K562 (cell line): Measurements from ENCODE around the gene IL31. TPM values are rescaled to one million over a fixed set of nuclear protein-coding genes. Genes with fewer than 3 reads are reported as not detected.

Experiments
- ATAC-seq: fragments of 200-7000 bp; cut with Tn5 transposase; 3 replicates; pipeline ENCODE4 v1.9.1; 2020; ENCODE audit warnings: moderate library complexity
- BruUV-seq: library from RNA; stranded (reverse); fragments of 400-500 nt; replicated peaks from 2 replicates; lab custom pipeline; 2021; lab: Mats Ljungman, UMichigan
- CTCF ChIA-PET: fragments of 300-600 bp; formaldehyde crosslinking; extraction: SDS; loops from one replicate; lab custom pipeline; 2021; ENCODE audit warnings: low intra/inter-chr PET ratio; lab: Yijun Ruan, JAX
- POLR2A ChIA-PET: fragments of 300-600, 350-650 bp; sonication (Branson Sonifier 250); formaldehyde crosslinking; extraction: SDS; loops from one replicate; lab custom pipeline; 2021; ENCODE audit warnings: antibody characterized with exemption, inconsistent platforms; lab: Yijun Ruan, JAX
- DNase-seq, 4 experiments: peaks; one replicate each; pipeline versions ENCODE4 v3.0.0 to v3.0.0-alpha.2; 2011 to 2018; ENCODE audit warnings: low spot score in 3 of 4, mixed read lengths in 3 of 4; ENCODE audit errors: extremely low read depth in 1 of 4
- FAIRE-seq: peaks from 2 replicates; lab custom pipeline; 2011; peaks lifted over from hg19 to GRCh38; lab: Jason Lieb, UNC
- H2AFZ ChIP-seq: 2 replicates; pipeline ENCODE4 v1.6.0; 2011; ENCODE audit warnings: low read depth, low read length, control low read depth, inconsistent platforms
- H3K27ac ChIP-seq: fragments of 200-600 bp; 3 replicates; pipeline ENCODE4 v1.8.0; 2011; ENCODE audit warnings: low read depth, mild to moderate bottlenecking, control low read depth, inconsistent platforms, low read length, moderate library complexity, mixed read lengths; ENCODE audit errors: extremely low read depth
- H3K27me3 ChIP-seq, 2 experiments: fragments of 300-600 bp in 1 of 2; 2 replicates in 1 of 2; 3 replicates in 1 of 2; pipeline versions ENCODE4 v1.6.0 to v1.8.0; 2011; ENCODE audit warnings: inconsistent platforms in 2 of 2, low read length in 2 of 2, mild to moderate bottlenecking in 1 of 2, mixed read lengths in 1 of 2, moderate library complexity in 1 of 2; ENCODE audit not compliant: control insufficient read depth in 2 of 2, insufficient read depth in 2 of 2
- H3K36me3 ChIP-seq: fragments of 300-600 bp; 3 replicates; pipeline ENCODE4 v1.8.0; 2011; ENCODE audit warnings: mild to moderate bottlenecking, low read length, inconsistent platforms; ENCODE audit not compliant: control insufficient read depth, insufficient read depth
- H3K4me1 ChIP-seq, 2 experiments: fragments of 200-600 bp in 1 of 2; replicated peaks in 1 of 2; 2 replicates in 1 of 2; 3 replicates in 1 of 2; pipeline versions ENCODE4 v1.5.1 to v1.8.0; 2011; ENCODE audit warnings: inconsistent platforms in 2 of 2, low read length in 2 of 2, mild to moderate bottlenecking in 1 of 2, mixed read lengths in 1 of 2, moderate library complexity in 1 of 2; ENCODE audit not compliant: control insufficient read depth in 2 of 2, insufficient read depth in 2 of 2
- H3K4me2 ChIP-seq: 2 replicates; pipeline ENCODE4 v1.6.1; 2011; ENCODE audit warnings: low read length, control low read depth, inconsistent platforms, mixed read lengths; ENCODE audit not compliant: insufficient read depth
- H3K4me3 ChIP-seq: fragments of 200-600 bp; sonication (generic), shearing (Covaris generic); 2 replicates; pipeline ENCODE4 v1.5.1; 2016; ENCODE audit warnings: control low read depth, inconsistent platforms
- H3K79me2 ChIP-seq: fragments of 200-600 bp; 3 replicates; pipeline ENCODE4 v1.8.0; 2011; ENCODE audit warnings: low read length, inconsistent platforms; ENCODE audit not compliant: control insufficient read depth, insufficient read depth
- H3K9ac ChIP-seq, 2 experiments: 2 replicates each; pipeline versions ENCODE4 v1.6.0 to v1.6.1; 2011; ENCODE audit warnings: low read depth in 2 of 2, low read length in 2 of 2, control low read depth in 1 of 2, inconsistent platforms in 1 of 2, mild to moderate bottlenecking in 1 of 2, mixed read lengths in 1 of 2; ENCODE audit not compliant: insufficient read depth in 1 of 2
- H3K9me1 ChIP-seq: one replicate; pipeline ENCODE4 v1.6.0; 2011; ENCODE audit warnings: inconsistent platforms, mild to moderate bottlenecking, low read length, moderate library complexity; ENCODE audit not compliant: control insufficient read depth, insufficient read depth
- H3K9me3 ChIP-seq: replicated peaks from 2 replicates; pipeline ENCODE4 v1.5.1; 2011; ENCODE audit warnings: low read depth, low read length, inconsistent platforms; ENCODE audit not compliant: control insufficient read depth, insufficient read depth
- H4K20me1 ChIP-seq: replicated peaks from 2 replicates; pipeline ENCODE4 v1.6.1; 2011; ENCODE audit warnings: low read length, inconsistent platforms, mixed read lengths; ENCODE audit not compliant: control insufficient read depth, insufficient read depth
- ADNP ChIP-seq: fragments of 200-800 bp; sonication (Bioruptor generic); IDR thresholded peaks from 2 replicates; pipeline ENCODE4 v1.6.1; 2016; ENCODE audit warnings: missing genetic modification characterization, missing compliant biosample characterization
- BRCA1 ChIP-seq, 2 experiments: fragments of 450-650 bp in 1 of 2; sonication (generic) in 1 of 2; formaldehyde crosslinking in 1 of 2; IDR thresholded peaks; 2 replicates each; pipeline versions ENCODE4 v1.5.0 to v1.6.1; 2017 to 2020; ENCODE audit warnings: mild to moderate bottlenecking in 1 of 2, missing genetic modification reagents in 1 of 2
- HDAC1 ChIP-seq, 2 experiments: fragments of 450-650 bp; IDR thresholded peaks; 2 replicates each; pipeline ENCODE4 v1.6.1; 2016 to 2017; ENCODE audit warnings: inconsistent platforms in 1 of 2, mild to moderate bottlenecking in 1 of 2, moderate library complexity in 1 of 2
- HSF4 ChIP-seq: fragments of 250-450 bp; sonication (Bioruptor Pico); IDR thresholded peaks from 2 replicates; pipeline ENCODE4 v2.1.2; 2022; ENCODE audit warnings: mild to moderate bottlenecking, moderate library complexity, borderline replicate concordance
- ILF3 ChIP-seq: fragments of 450-650 bp; IDR thresholded peaks from 2 replicates; pipeline ENCODE4 v1.6.1; 2018; ENCODE audit warnings: antibody characterized with exemption, mild to moderate bottlenecking, moderate library complexity, borderline replicate concordance
- MEF2A ChIP-seq: IDR thresholded peaks from 2 replicates; pipeline ENCODE4 v1.6.1; 2011; ENCODE audit warnings: low read depth, mild to moderate bottlenecking, low read length, moderate library complexity; ENCODE audit not compliant: control insufficient read depth
- NCOA4 ChIP-seq: fragments of 450-650 bp; IDR thresholded peaks from 2 replicates; pipeline ENCODE4 v1.6.1; 2018; ENCODE audit warnings: mild to moderate bottlenecking; ENCODE audit not compliant: partially characterized antibody
- RCOR1 ChIP-seq, 2 experiments: IDR thresholded peaks; 2 replicates each; pipeline ENCODE4 v1.6.1; 2012; ENCODE audit warnings: low read depth in 2 of 2, low read length in 2 of 2, borderline replicate concordance in 1 of 2, improper control_type of control experiment in 1 of 2
- RFX1 ChIP-seq: fragments of 450-650 bp; IDR thresholded peaks from 2 replicates; pipeline ENCODE4 v1.6.1; 2016; ENCODE audit warnings: mild to moderate bottlenecking, moderate library complexity
- SP1 ChIP-seq: sonication (generic); formaldehyde crosslinking; IDR thresholded peaks from 2 replicates; pipeline ENCODE4 v1.8.1; 2022; ENCODE audit warnings: mild to moderate bottlenecking, missing genetic modification reagents
- ZNF140 ChIP-seq: fragments of 250-450 bp; sonication (Bioruptor Pico); IDR thresholded peaks from 2 replicates; pipeline ENCODE4 v1.8.0; 2021; ENCODE audit warnings: moderate library complexity, mild to moderate bottlenecking, inconsistent platforms
- ZNF311 ChIP-seq: fragments of 250-450 bp; sonication (Bioruptor Pico); IDR thresholded peaks from 2 replicates; pipeline ENCODE4 v1.4.0; 2020; ENCODE audit warnings: mild to moderate bottlenecking, moderate library complexity
- ZNF384 ChIP-seq: IDR thresholded peaks from 2 replicates; pipeline ENCODE4 v1.6.1; 2012; ENCODE audit warnings: low read depth, low read length, improper control_type of control experiment
- ZNF507 ChIP-seq: conservative IDR thresholded peaks from 2 replicates; pipeline ENCODE4 v1.6.1; 2017; ENCODE audit warnings: missing genetic modification characterization, missing compliant biosample characterization
- ZNF780A ChIP-seq: fragments of 250-450 bp; sonication (Bioruptor Pico); IDR thresholded peaks from 2 replicates; pipeline ENCODE4 v1.5.0; 2021; ENCODE audit warnings: mild to moderate bottlenecking
- WGBS: fragments of 100-300 bp; shearing (Covaris generic); methylation state at CpG from one replicate; pipeline ENCODE4 v1.1.6; 2016; ENCODE audit warnings: low coverage, mixed read lengths; ENCODE audit not compliant: insufficient coverage; ENCODE audit errors: missing lambda C conversion rate; 5-methylcytosine and 5-hydroxymethylcytosine counted together
- in situ Hi-C: fragments of 300-500 bp; cut with MboI; formaldehyde crosslinking; loops from 4 replicates; pipeline ENCODE4 v1.15.0; 2018; ENCODE audit warnings: inconsistent platforms, mixed read lengths
- intact Hi-C: fragments of 100-400 bp; cut with micrococcal nuclease; formaldehyde crosslinking; loops from 2 replicates; pipeline ENCODE4 v1.14.2; 2022
- polyA plus RNA-seq, 8 experiments: library from polyadenylated mRNA; depleted of rRNA in 4 of 8; stranded (reverse) in 5 of 8; unstranded in 3 of 8; fragments of >200 nt; fragmentation: Nextera tagmentation in 2 of 8; fragmentation: Illumina TruSeq in 1 of 8; extraction: Ambion mirVana in 2 of 8; extraction: Trizol in 1 of 8; gene quantifications; 2 replicates each; pipeline versions ENCODE4 v1.2.1 to v1.2.3, GENCODE V29; 2011 to 2014; ENCODE audit warnings: inconsistent platforms in 1 of 8, missing spikeins in 1 of 8
- total RNA-seq, 7 experiments: library from RNA; depleted of rRNA in 6 of 7; stranded (reverse); fragments of >200 nt in 6 of 7; fragmentation: Illumina TruSeq in 2 of 7; extraction: Trizol in 2 of 7; gene quantifications; 2 replicates each; pipeline versions ENCODE4 v1.2.1 to v1.2.3, GENCODE V29; 2011 to 2021; ENCODE audit warnings: low replicate concordance in 1 of 7
- TF ChIP-seq, protein P1 (sequence below): fragments of 250-450 bp; sonication (Bioruptor Pico); IDR thresholded peaks from 2 replicates; pipeline ENCODE4 v1.4.0; 2020
- TF ChIP-seq, protein P2 (sequence below): fragments of 250-450 bp; sonication (Bioruptor Pico); IDR thresholded peaks from 2 replicates; pipeline ENCODE4 v1.8.0; 2022; ENCODE audit warnings: moderate library complexity, mild to moderate bottlenecking, inconsistent platforms
- TF ChIP-seq, protein P3 (sequence below): fragments of 250-450 bp; sonication (Bioruptor Pico); IDR thresholded peaks from 2 replicates; pipeline ENCODE4 v1.4.0; 2020; ENCODE audit warnings: mild to moderate bottlenecking
- TF ChIP-seq, protein P4 (sequence below): fragments of 450-650 bp; IDR thresholded peaks from 2 replicates; pipeline ENCODE4 v1.6.1; 2016; ENCODE audit warnings: low read depth, mild to moderate bottlenecking, moderate library complexity

IL31 gene
- total and polyA plus RNA-seq, 9 of the 15 experiments (the other 6 are each of a cell fraction or from before 2014, with no cell fraction given), result not detected

DNA sequence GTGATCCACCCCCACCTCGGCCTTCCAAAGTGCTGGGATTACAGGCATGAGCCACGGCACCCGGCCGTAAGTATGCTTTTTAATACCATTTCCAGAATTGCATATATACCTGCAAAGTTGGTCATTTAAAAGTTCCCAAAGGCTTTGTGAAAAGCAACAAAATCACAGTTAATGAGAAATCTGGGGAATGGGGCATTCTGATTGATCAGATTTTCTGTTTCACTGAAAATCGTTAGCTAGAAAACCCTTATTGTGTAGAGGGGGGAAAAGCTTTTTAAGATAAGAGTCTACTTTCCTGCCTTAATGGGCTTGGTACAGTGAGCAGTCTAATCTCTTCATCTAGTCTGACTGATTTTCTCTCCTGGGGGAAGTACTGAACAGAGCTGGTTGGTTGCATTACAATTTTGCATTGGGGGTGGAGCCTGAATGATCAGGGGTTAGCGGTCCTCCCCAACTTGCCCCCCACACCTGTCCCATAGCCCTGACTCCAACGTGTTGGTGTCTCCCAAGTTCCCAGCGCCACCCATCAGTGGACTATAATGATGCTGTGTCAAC is 23.8 kb downstream of the IL31 start:
- POLR2A ChIA-PET, result no interaction called here
- peaks cover 0 to 9% of the 10 kb centered on the region in 2 experiments; a peak in 4 of 5 replicates for H3K4me1 ChIP-seq
- no peak overlapping the region for H3K27ac ChIP-seq
- intact Hi-C loops (no loop called here), in situ Hi-C loops (no loop called here)
- FAIRE-seq (peak; percentile 15), ATAC-seq (no peak), DNase-seq (no peak)
- CTCF ChIA-PET, result no interaction called here
- no peak overlapping the region for H3K4me2 ChIP-seq
- no peak overlapping the region for H2AFZ ChIP-seq
- H3K27me3 ChIP-seq, result peaks cover 2 to 14% of the 10 kb centered on the region in 2 experiments; a peak in 2 of 5 replicates
- 14% methylated on average over 8 of the region's 8 CpGs for WGBS
- no peak overlapping the region for H3K9ac ChIP-seq
- H4K20me1 ChIP-seq, result peaks cover 25% of the 10 kb centered on the region; the same call in 1 of the 2 replicates
- no peak overlapping the region for H3K4me3 ChIP-seq
- BruUV-seq, result no TSS peak
- H3K9me3 ChIP-seq, result no peaks in the 10 kb centered on the region
- peaks cover 9% of the 10 kb centered on the region for H3K9me1 ChIP-seq
- no peaks in the 10 kb centered on the region for H3K79me2 ChIP-seq
- no peaks in the 10 kb centered on the region for H3K36me3 ChIP-seq
- peak in 1 of 2 experiments; percentile 60; a peak in 2 of 4 replicates for TF ChIP-seq HDAC1 (IDR thresholded peaks at IDR 0.05)
- TF ChIP-seq, protein P1, sequence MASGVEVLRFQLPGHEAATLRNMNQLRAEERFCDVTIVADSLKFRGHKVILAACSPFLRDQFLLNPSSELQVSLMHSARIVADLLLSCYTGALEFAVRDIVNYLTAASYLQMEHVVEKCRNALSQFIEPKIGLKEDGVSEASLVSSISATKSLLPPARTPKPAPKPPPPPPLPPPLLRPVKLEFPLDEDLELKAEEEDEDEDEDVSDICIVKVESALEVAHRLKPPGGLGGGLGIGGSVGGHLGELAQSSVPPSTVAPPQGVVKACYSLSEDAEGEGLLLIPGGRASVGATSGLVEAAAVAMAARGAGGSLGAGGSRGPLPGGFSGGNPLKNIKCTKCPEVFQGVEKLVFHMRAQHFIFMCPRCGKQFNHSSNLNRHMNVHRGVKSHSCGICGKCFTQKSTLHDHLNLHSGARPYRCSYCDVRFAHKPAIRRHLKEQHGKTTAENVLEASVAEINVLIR (CRISPR knock-in tag), result no peak
- no peak for TF ChIP-seq ZNF384
- peak in 1 of 2 experiments; percentile 72; a peak in 2 of 4 replicates for TF ChIP-seq RCOR1 (IDR thresholded peaks at IDR 0.05; ENCODE audit: borderline replicate concordance in 1 of 2, low read depth in 2 of 2, low read length in 2 of 2)
- no peak for TF ChIP-seq ZNF780A (CRISPR knock-in tag)
- TF ChIP-seq ZNF311, result no peak
- TF ChIP-seq, protein P2, sequence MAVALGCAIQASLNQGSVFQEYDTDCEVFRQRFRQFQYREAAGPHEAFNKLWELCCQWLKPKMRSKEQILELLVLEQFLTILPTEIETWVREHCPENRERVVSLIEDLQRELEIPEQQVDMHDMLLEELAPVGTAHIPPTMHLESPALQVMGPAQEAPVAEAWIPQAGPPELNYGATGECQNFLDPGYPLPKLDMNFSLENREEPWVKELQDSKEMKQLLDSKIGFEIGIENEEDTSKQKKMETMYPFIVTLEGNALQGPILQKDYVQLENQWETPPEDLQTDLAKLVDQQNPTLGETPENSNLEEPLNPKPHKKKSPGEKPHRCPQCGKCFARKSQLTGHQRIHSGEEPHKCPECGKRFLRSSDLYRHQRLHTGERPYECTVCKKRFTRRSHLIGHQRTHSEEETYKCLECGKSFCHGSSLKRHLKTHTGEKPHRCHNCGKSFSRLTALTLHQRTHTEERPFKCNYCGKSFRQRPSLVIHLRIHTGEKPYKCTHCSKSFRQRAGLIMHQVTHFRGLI, result no peak
- TF ChIP-seq ZNF507 (tag), result no peak
- TF ChIP-seq NCOA4, result no peak
- TF ChIP-seq MEF2A, result no peak
- TF ChIP-seq, protein P3, sequence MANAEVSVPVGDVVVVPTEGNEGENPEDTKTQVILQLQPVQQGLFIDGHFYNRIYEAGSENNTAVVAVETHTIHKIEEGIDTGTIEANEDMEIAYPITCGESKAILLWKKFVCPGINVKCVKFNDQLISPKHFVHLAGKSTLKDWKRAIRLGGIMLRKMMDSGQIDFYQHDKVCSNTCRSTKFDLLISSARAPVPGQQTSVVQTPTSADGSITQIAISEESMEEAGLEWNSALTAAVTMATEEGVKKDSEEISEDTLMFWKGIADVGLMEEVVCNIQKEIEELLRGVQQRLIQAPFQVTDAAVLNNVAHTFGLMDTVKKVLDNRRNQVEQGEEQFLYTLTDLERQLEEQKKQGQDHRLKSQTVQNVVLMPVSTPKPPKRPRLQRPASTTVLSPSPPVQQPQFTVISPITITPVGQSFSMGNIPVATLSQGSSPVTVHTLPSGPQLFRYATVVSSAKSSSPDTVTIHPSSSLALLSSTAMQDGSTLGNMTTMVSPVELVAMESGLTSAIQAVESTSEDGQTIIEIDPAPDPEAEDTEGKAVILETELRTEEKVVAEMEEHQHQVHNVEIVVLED, result no peak
- no peak for TF ChIP-seq ZNF140
- no peak for TF ChIP-seq BRCA1 (IDR thresholded peaks at IDR 0.05)
- no peak for TF ChIP-seq BRCA1 (CRISPR knock-in tag; IDR thresholded peaks at IDR 0.05)
- no peak for TF ChIP-seq ILF3
- TF ChIP-seq, protein P4, sequence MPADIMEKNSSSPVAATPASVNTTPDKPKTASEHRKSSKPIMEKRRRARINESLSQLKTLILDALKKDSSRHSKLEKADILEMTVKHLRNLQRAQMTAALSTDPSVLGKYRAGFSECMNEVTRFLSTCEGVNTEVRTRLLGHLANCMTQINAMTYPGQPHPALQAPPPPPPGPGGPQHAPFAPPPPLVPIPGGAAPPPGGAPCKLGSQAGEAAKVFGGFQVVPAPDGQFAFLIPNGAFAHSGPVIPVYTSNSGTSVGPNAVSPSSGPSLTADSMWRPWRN, result no peak
- TF ChIP-seq HSF4 (CRISPR knock-in tag), result no peak
- TF ChIP-seq ADNP (tag), result no peak
- TF ChIP-seq SP1, result no peak
- no peak for TF ChIP-seq RFX1
